ENCODE data around the gene SPIRE2. TPM values are rescaled to one million over a fixed set of nuclear protein-coding genes. Genes with fewer than 3 reads are reported as not detected.

The SPIRE2 gene
- total and polyA plus RNA-seq, 2 of the 4 experiments (the other 2 are of a cell fraction), result 0.72 to 1.9 TPM

GRCh38 chr16:89855986-89856385 is 27.7 kb downstream of the SPIRE2 start:
- H3K9me3 ChIP-seq (ENCODE audit: control insufficient read depth, insufficient read depth, low read length), result no peaks in the 10 kb centered on the region
- TF ChIP-seq SMC3 (IDR thresholded peaks at IDR 0.05; ENCODE audit: low read depth, low read length), result no peak
- no peak for TF ChIP-seq RFX5 (IDR thresholded peaks at IDR 0.05; ENCODE audit: low read depth, low read length)
- no peak for TF ChIP-seq MXI1 (IDR thresholded peaks at IDR 0.05; ENCODE audit: borderline replicate concordance, low read depth, low read length)
- TF ChIP-seq MAFK (IDR thresholded peaks at IDR 0.05; ENCODE audit: low read depth, low read length), result no peak
- no peak for TF ChIP-seq CEBPB (IDR thresholded peaks at IDR 0.05; ENCODE audit: low read depth, low read length)
- TF ChIP-seq POLR2A (IDR thresholded peaks at IDR 0.05; ENCODE audit: low read depth, low read length), result no peak
- no peak for TF ChIP-seq USF2 (IDR thresholded peaks at IDR 0.05; ENCODE audit: low read depth, low read length)
- TF ChIP-seq BHLHE40 (IDR thresholded peaks at IDR 0.05; ENCODE audit: low read depth, low read length), result no peak
- TF ChIP-seq CTCF (conservative IDR thresholded peaks at IDR 0.05; ENCODE audit: low read depth, low read length), result no peak
- H3K9ac ChIP-seq (ENCODE audit: low read depth, low read length), result no peak overlapping the region
- H3K14ac ChIP-seq (replicated peaks; ENCODE audit: low read depth, low read length), result no peak overlapping the region
- H3K18ac ChIP-seq (ENCODE audit: low read depth, low read length), result no peak overlapping the region
- intact Hi-C loops (cut with micrococcal nuclease), result no loop called here
- H4K91ac ChIP-seq (ENCODE audit: insufficient read depth, low read depth, low read length), result no peak overlapping the region
- no peak overlapping the region for H2BK20ac ChIP-seq (ENCODE audit: low read depth, low read length)
- DNase-seq, result no peak
- H3K4ac ChIP-seq (ENCODE audit: low read depth, low read length), result no peak overlapping the region
- H2AFZ ChIP-seq (replicated peaks; ENCODE audit: low read length, poor library complexity), result no peak overlapping the region
- 0 out of 2 replicates have a peak, but pooled peaks cover 1% of the 10 kb centered on the region for H4K20me1 ChIP-seq (ENCODE audit: insufficient read depth, low read length)
- no peak overlapping the region for H2BK5ac ChIP-seq (ENCODE audit: low read depth, low read length, poor library complexity, severe bottlenecking)
- in situ Hi-C loops (cut with MboI; ENCODE audit: low sequenced_read_pairs), result no loop called here
- H4K5ac ChIP-seq (ENCODE audit: low read depth, low read length), result no peak overlapping the region
- no peak overlapping the region for H3K56ac ChIP-seq (ENCODE audit: extremely low read depth, insufficient read depth, low read length)
- H3K9me1 ChIP-seq (ENCODE audit: insufficient read depth, low read length), result no peaks in the 10 kb centered on the region
- H3K4me3 ChIP-seq (ENCODE audit: insufficient read depth, low read depth, low read length), result no peak overlapping the region
- no peaks in the 10 kb centered on the region for H3K36me3 ChIP-seq (ENCODE audit: control insufficient read depth, insufficient read depth, low read length)
- H3K4me1 ChIP-seq (ENCODE audit: control insufficient read depth, insufficient read depth, low read length), result no peaks in the 10 kb centered on the region
- dilution Hi-C loops (cut with HindIII; ENCODE audit: low sequenced_read_pairs, unreplicated experiment), result no loop called here
- WGBS, 2 experiments (ENCODE audit: extremely low coverage in 2 of 2, insufficient read length in 1 of 2), result no CpG with 5 or more reads among the region's 22 CpGs
- ATAC-seq (ENCODE audit: low read depth), result no peak
- POLR2A ChIA-PET (ENCODE audit: unreplicated experiment), result no interaction called here
- H3K27ac ChIP-seq (ENCODE audit: insufficient read depth, low read length), result no peak overlapping the region
- H2AK5ac ChIP-seq (ENCODE audit: low read depth, low read length), result no peak overlapping the region
- no peaks in the 10 kb centered on the region for H3K79me1 ChIP-seq (ENCODE audit: low read depth in 1 of 2, low read length in 2 of 2)
- no peaks in the 10 kb centered on the region for H3K27me3 ChIP-seq (ENCODE audit: control insufficient read depth, insufficient read depth, low read length)
- CTCF ChIA-PET, result interaction anchor here (1.5 kb wide), 1 partner anchor 150 kb away, joined by 3 read pairs; no protein-coding TSS in a partner anchor
- H3K23ac ChIP-seq (ENCODE audit: low read depth, low read length), result no peak overlapping the region
- no peak overlapping the region for H4K8ac ChIP-seq (ENCODE audit: low read depth in 2 of 2, low read length in 2 of 2)
- H2BK15ac ChIP-seq (ENCODE audit: low read depth, low read length), result no peak overlapping the region
- H2BK120ac ChIP-seq (ENCODE audit: low read depth, low read length), result no peak overlapping the region
- H2AK9ac ChIP-seq (replicated peaks; ENCODE audit: low read depth, low read length, poor library complexity), result no peak overlapping the region
- BruUV-seq (replicated peaks), result no TSS peak
- H3K4me2 ChIP-seq (ENCODE audit: low read depth, low read length), result no peak overlapping the region

All from IMR-90 (cell line).